ENCODE measurements around the gene ELOVL5.

- TF ChIP-seq RAD21 (IDR thresholded peaks at IDR 0.05; ENCODE audit: low read length) (no peak), POLR2AphosphoS5 (IDR thresholded peaks at IDR 0.05; ENCODE audit: low read depth, low read length) (no peak), CTCF (IDR thresholded peaks at IDR 0.05) (no peak), SMC3 (IDR thresholded peaks at IDR 0.05; ENCODE audit: low read depth, low read length) (no peak), SIN3A (IDR thresholded peaks at IDR 0.05; ENCODE audit: borderline replicate concordance, low read depth, low read length) (no peak), ZBTB33 (IDR thresholded peaks at IDR 0.05; ENCODE audit: borderline replicate concordance, low read depth) (no peak), GABPA (IDR thresholded peaks at IDR 0.05; ENCODE audit: low read depth) (no peak), YY1 (IDR thresholded peaks at IDR 0.05; ENCODE audit: low read depth) (no peak), JUND (IDR thresholded peaks at IDR 0.05) (no peak), EZH2phosphoT487 (IDR thresholded peaks at IDR 0.05; ENCODE audit: borderline replicate concordance, low read depth) (no peak), FOXJ3 (CRISPR knock-in tag; IDR thresholded peaks at IDR 0.05) (no peak), PBX3 (IDR thresholded peaks at IDR 0.05) (no peak), RXRA (IDR thresholded peaks at IDR 0.05; ENCODE audit: borderline replicate concordance, low read depth) (no peak)
Measured at GRCh38 chr6:53240761-53241160, 108.0 kb downstream of the ELOVL5 start.

Data from SK-N-SH (cell line).